Femur (tissue), 1 donor: ENCODE results near the gene R3HDM4.
A peak's percentile ranks its signal among the peaks of the same experiment; 100 is the strongest.

Experiments used
- DNase-seq: peaks from one replicate; pipeline ENCODE4 v3.0.0-alpha.2; 2017

The R3HDM4 gene

GRCh38 chr19:872266-872951 is 40.6 kb downstream of the R3HDM4 start:
- no peak for DNase-seq

GRCh38 chr19:871446-872265 is 41.4 kb downstream of the R3HDM4 start:
- DNase-seq: no peak

GRCh38 chr19:870963-871401 is 42.0 kb downstream of the R3HDM4 start:
- DNase-seq: peak; percentile 76

GRCh38 chr19:870314-870713 is 42.7 kb downstream of the R3HDM4 start:
- no peak for DNase-seq

DNA sequence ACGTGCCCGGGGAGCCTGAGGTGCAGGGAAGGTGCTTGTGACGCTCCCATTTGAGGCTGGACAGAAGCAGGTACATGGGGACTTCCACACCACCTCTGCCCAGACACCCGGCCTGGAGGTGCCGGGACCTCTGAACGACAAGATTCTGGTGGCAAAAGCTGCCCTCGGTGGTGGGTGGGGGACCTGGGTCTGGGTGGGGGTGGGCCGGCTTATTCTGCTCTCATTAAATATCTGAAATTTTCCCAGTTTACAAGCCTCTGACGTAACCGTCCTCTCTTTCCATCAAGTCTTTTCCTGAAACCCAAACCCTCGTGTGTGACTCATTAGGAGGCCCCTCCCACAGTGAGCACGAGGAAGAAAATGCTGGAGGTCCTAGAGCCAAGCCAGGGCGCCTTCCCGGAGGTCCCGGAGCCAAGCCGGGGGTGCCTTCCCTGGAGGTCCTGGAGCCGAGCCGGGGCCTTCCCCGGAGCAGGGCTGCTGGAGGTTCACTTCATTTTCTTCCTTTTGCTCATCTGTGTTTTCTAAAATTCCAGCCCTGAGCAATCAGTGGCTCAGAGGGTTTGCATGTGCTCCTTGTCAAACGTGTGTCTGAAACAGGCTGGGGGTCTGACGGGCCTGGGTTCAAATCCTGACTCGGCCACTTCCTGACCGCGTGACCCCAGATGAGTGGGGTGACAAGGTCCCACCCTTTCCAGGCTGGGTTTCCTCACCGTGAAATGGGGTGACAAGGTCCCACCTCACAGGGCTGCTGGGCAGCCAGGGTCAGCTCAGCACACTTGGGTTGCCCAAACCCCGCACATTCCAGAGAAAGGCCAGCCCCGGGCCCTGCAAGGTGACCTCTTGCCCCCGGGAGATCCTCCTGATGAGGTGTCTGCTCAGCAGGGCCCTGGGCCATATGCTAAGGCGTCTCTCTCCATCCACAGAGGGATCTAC is 43.5 kb downstream of the R3HDM4 start:
- DNase-seq: peak; percentile 79

DNA sequence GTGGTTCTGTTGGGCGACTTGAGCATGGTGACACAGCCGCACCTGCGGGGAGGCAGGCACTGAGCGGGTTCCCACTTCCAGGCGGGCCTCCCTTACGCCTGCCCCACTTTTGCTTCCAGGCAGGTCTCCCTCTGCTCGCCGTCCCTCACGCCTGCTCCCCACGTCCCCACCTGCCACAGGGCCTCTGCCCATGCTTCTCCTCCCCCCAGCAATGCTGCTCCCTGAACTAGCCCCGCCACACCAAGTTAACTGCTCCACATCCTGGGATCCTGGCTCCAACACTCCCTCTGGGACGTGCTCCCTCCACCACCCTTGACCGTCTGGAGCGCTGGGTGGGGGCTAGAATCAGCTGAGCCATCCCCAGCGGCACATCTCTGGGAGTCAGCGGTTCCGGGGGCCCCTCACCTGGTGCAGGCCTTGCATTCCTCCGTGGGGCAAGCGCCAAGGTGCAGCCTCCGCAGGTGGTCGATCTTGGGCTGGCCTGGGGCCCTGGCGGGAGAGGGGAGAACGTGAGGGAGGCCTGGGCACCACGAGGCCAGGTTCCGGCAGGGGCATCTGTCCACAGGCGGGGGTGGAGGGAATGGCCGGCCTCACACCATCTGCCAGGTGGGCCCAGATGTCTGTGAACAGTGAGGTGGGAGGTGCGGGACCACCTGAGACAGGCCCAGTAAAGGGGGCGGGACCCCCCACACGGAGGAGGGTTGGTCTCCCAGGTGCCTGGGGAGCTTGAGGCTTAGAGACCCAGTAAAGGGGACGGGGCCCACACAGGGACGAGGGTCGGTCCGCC is 44.4 kb downstream of the R3HDM4 start:
- no peak for DNase-seq

GRCh38 chr19:867855-868457 is 45.1 kb downstream of the R3HDM4 start:
- DNase-seq: no peak

- no peak for DNase-seq
Observed at GRCh38 chr19:867301-867793, 45.7 kb downstream of the R3HDM4 start.

GRCh38 chr19:866769-867300 is 46.2 kb downstream of the R3HDM4 start:
- DNase-seq: no peak

DNA sequence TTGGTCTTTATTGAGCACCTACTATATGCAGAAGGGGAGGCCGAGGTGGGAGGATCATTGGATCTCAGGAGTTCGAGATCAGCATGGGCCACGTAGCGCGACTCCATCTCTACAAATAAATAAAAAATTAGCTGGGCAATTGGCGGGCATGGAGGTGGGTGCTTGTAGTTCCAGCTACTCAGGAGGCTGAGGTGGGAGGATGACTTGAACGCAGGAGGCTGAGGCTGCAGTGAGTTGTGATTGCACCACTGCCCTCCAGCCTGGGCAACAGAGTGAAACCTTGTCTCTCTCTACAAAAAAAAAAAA is 49.8 kb downstream of the R3HDM4 start:
- no peak for DNase-seq

- peak; percentile 79 for DNase-seq
Observed at GRCh38 chr19:862581-863314, 50.3 kb downstream of the R3HDM4 start.

- DNase-seq: peak; percentile 68
Observed at GRCh38 chr19:861756-862580, 51.1 kb downstream of the R3HDM4 start.

DNA sequence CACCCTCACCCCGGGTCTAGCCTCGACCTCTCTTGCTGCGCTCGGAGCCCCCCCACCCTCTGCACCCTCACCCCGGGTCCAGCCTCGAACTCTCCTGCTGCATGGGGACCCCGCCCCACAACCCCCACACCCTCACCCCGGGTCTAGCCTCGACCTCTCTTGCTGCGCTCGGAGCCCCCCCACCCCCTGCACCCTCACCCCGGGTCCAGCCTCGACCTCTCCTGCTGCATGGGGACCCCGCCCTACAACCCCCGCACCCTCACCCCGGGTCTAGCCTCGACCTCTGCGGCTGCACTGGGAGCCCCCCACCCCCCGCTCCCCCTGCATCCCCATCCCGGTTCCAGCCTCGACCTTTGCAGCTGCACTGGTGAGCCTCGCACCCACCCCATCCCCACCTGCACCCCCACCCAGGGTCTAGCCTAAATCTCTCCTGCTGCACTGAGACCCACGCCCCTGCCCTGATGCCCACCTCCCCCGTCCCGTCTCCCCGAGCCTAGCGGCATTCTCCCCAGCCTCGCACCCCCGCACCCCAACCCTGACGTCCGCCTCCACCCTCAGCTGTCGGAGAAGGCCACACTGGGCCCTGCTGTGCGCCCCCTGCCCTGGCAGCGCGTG is 51.8 kb downstream of the R3HDM4 start:
- DNase-seq: no peak

DNA sequence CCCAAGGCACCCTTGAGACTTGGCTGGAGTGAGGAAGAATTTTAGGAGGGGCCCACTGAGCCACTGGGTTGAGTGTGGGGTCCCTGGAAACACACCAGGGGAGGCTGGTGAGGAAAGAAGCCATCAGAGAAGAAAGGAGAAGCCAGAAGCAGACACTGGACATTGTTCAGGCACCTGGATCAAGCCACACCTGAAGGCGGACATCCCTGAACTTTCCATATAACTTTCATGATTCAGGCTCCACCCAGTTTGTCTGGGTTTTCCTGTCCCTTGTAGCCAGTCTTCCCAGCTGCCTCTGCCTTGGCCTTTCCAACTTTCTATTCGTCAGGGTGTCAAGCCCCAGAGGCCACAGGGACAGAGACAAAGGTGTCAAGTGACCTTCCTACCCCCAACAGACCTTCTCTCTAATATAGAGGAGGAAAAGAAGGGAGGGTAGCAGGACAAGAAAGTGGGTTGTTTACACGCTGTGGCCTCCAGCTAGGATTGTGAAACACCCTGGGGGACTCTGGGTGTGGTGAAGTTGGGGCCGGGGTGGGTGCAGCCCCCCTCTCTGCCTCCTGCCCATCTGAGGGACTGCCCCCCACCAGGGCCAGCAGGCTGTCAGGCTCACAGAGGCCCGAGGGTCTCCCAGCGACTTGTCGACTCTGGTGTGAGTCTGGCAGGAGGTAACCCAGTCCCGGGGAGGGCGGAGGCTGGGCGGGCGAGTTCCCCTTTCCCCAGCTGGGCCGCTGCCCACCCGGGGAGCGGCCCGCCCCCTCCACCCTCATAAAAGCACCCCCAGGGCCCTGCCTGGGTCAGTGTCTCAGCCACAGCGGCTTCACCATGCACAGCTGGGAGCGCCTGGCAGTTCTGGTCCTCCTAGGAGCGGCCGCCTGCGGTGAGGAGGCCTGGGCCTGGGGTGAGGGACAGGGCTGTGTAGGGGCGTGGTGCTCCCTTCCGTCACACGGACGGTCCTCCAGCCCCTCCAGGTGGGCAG is 53.9 kb downstream of the R3HDM4 start, which contains the start of gene CFD:
Gene CFD, plus strand, starts transcription at position 797 of the 976 bp plus-strand sequence. Its CDS starts 26 bp downstream, at position 823.
- no peak for DNase-seq

DNA sequence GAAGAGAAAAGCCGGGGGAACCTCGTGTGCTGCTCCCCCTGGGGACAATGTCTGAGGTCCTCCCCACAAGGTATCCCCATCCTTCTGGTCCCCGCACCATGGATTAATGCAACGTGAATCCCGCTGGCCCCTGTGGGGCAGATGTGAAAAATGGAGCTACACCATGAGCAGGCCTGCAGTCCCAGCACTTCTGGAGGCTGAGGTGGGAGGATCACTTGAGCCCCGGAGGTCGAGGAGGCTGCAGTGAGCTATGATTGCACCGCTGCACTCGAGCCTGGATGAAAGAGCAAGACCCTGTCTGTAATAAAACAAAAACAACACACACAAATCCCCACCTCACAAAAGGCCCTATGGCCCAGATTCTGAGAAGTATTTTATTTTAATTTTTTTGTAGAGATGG is 54.7 kb downstream of the R3HDM4 start:
- DNase-seq: no peak

GRCh38 chr19:855566-856120 is 57.4 kb downstream of the R3HDM4 start:
- DNase-seq: no peak

DNA sequence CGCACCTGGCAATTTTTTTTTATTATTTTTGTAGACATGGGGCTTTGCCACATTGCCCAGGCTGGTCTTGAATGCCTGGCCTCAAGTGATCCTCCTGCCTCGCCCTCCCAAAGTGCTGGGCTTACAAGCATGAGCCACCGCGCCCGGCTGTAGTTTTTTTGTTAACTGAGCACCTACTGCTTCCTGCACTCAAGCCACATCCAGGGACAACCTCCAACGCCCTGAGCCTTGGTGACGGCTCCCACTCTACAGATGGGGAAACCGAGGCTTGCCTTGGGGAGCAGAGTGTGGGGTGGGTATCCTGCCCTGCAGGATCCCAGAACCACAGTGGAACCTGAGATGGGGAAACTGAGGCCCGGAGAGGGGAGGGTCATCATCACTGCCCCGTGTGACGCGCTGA is 57.9 kb downstream of the R3HDM4 start:
- DNase-seq: no peak

- DNase-seq: no peak
Observed at GRCh38 chr19:854549-854948, 58.5 kb downstream of the R3HDM4 start.
